Hair follicular keratinocyte (primary cell): Measurements from ENCODE around the gene OTOR. TPM values are rescaled to one million over a fixed set of nuclear protein-coding genes. Genes with fewer than 3 reads are reported as not detected.

Source experiments
- total RNA-seq: library from RNA; depleted of rRNA; stranded (reverse); fragments of >200 nt; gene quantifications from 2 replicates; pipeline ENCODE4 v1.2.3, GENCODE V29; 2015

Gene OTOR
- not detected in 2 replicates for total RNA-seq

GRCh38 chr20:16748308-16748900 lies at the start of gene OTOR:
TSS of gene OTOR (plus strand) at chr20:16748358. CDS start at chr20:16748402, 44 bp downstream.

GRCh38 chr20:16729565-16730460 lies 18.3 kb upstream of the OTOR start, which contains the start of gene SNRPB2:
TSS of gene SNRPB2 (plus strand) at chr20:16730026. CDS start at chr20:16731703, 1,677 bp downstream.

Other genes with a start within 250 kb of the OTOR start
- gene KIF16B, start 174.9 kb upstream of the OTOR start, total RNA-seq: 15.2 and 17.5 TPM in 2 replicates
- gene SNRPB2, start 18.3 kb upstream of the OTOR start, total RNA-seq: 49.8 and 73.8 TPM in 2 replicates